DMS153 (cell line): ENCODE data around the gene DMPK.
"Not testable (repeated sequence)": the region's sequence is repeated elsewhere in the genome, so short reads cannot be mapped to it uniquely, and the experiment has no call there.

ENCODE experiments used
- DNase-seq: peaks from one replicate; lab custom pipeline; 2025; lab: John Stamatoyannopoulos, UW

The DMPK gene

DNA sequence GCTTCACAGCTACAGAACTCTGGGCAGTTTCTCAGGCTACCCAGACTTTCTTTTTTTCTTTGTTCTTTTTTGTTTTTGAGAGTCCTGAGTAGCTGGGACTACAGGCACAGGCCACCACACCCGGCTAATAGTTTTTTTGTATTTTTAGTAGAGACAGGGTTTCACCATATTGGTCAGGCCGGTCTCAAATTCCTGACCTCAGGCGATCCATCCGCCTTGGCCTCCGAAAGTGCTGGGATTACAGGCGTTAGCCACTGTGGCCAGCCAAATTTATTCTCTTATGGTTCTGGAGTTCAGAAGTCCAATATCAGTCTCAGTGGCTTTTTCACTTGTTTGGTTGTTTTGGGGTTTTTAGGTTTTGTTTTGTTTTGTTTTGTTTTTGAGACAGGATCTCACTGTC, 36.7 kb downstream of the DMPK start:
- DNase-seq: no peak

DNA sequence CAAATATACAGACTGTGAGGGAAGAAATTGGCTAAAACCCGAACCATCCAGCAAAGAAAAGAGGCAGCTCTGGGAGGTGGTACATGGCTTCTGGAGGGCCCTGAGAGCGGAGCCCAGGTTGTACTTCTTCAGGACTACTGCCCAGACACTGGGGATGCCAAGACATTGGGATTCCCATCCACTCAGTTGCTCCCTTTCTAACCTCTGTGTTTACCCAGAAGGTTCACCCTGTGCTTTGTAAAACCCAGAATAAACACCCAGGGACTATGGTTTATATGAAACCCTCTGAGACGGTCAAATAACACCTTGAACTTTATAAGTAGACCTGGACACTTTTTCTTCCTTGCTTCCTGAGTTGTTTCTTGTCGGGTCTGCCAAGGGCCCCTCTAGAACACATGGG, 39.3 kb downstream of the DMPK start:
- DNase-seq: no peak

DNA sequence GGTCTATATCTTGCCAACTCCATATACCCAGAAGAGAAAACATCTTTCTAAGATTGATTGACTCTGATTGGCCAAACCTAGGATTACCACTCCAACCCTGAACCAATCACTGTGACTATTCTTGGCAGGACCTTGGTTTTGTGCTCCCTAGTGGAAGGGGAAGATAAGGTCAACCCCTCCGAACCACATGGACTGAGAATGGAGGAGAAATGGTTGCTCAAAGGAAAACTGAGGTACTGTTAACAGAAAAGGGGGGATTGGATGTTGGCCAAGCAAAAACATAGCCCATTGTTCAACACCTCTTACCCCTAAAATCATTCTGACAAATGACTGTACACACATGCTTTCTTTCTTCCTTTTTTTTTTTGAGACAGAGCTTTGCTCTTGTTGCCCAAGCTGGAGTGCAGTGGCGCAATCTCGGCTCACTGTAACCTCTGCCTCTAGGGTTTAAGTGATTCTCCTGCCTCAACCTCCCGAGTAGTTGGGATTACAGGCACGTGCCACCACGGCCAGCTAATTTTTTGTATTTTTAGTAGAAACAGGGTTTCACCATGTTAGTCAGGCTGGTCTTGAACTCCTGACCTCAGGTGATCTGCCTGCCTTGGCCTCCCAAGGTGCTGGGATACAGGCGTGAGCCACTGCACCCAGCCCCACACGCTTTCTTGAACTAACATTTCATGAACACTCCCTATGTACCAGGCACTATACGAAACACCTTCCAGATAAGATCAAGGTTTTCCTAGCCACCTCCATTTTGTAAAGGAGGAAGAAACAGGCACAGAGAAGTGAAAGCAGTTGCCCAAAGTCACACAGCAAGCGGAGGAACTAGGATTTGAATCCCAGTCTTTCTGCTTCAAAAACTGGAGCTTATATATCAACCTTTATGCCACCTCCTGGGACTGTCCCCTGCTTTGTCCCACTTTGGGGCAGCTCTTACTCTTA, 42.5 kb downstream of the DMPK start:
- no peak for DNase-seq

- no peak for DNase-seq
These were observed 49.0 kb downstream of the DMPK start, which contains the start of gene MEIOSIN for GRCh38 chr19:45733160-45733810. TSS of gene MEIOSIN (plus strand) at chr19:45733439. CDS start at chr19:45735377, 1,938 bp downstream.

- peak; percentile 99 for DNase-seq
These were observed 51.7 kb downstream of the DMPK start, which contains the start of gene FBXO46 for GRCh38 chr19:45730368-45731288. TSS of gene FBXO46 (minus strand) at chr19:45730896. CDS start at chr19:45713495, 17,401 bp downstream.

DNA sequence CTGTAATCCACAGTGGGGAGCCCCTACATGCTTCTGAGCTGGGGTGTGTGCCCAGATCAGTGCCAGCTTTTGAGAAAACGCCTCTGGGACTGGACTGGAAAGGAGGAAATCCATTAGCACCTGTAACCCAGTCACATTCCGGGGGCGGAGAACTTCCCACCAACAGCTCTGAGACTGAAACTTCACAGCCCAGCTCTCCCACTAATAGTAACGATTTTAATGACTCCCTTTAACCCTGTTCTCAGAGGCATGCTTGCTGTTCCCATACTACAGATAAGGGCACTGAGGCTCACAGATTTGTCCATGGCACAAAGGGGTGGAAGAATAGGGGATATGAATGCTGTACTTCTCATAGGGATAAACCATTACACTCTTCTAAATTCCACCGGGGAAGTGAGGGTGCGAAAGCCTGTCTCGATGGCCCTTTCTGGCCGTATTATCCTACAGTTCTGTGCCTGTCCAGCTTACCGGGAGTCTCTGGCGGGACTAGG, 52.4 kb downstream of the DMPK start:
- DNase-seq: no peak

DNA sequence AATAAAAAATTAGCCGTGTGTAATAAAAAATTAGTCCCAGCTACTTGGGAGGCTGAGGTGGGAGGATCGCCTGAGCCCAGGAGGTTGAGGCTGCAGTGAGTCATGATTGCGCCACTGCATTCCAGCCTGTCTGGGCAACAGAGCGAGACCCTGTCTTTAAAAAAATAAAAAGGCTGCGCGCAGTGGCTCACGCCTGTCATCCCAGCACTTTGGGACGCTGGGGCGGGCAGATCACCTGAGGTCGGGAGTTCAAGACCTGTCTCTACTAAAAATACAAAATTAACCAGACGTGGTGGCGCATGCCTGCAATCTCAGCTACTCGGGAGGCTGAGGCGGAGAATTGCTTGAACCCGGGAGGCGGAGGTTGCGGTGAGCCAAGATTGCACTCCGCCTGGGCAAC, 53.6 kb downstream of the DMPK start:
- DNase-seq: not testable (repeated sequence)

DNA sequence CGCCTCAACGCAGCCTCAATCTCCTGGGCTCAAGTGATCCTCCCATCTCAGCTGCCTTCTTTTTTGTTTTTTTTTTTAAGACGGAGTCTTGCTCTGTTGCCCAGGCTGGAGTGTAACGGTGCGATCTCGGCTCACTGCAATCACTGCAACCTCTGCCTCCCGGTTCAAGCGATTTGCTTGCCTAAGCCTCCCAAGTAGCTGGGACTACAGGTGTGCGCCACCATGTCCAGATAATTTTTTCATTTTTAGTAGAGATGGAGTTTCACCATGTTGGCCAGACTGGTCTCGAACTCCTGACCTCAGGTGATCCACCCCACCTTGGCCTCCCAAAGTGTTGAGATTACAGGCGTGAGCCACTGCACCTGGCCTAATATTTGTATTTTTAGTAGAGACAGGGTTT, 62.2 kb downstream of the DMPK start:
- DNase-seq: not testable (repeated sequence)
